Measurements from ENCODE around the gene TPSAB1. TPM values are rescaled to one million over a fixed set of nuclear protein-coding genes. Genes with fewer than 3 reads are reported as not detected.

The TPSAB1 gene
- total and polyA plus RNA-seq, 2 donors (not counting 3 experiments of a cell fraction or from before 2014, with no cell fraction given): not detected

DNA sequence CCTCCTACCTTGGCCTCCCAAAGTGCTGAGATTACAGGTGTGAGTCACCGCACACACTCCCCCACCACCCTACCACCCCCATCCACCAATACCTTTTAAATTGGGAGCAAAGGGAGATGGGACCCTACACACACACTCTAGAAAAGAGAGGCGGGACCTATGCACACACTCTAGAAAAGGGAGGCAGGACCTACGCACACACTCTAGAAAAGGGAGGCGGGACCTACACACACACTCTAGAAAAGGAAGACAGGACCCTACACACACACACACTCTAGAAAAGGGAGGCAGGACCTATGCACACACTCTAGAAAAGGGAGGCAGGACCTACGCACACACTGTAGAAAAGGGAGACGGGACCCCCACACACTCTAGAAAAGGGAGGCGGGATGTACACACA lies 34.3 kb downstream of the TPSAB1 start:
- no peaks in the 10 kb centered on the region for H4K20me1 ChIP-seq (replicated peaks; ENCODE audit: control insufficient read depth, extremely low read depth, insufficient read depth, low read length)
- no peak for TF ChIP-seq EZH2 (IDR thresholded peaks at IDR 0.05; ENCODE audit: borderline replicate concordance, low read depth, low read length, severe bottlenecking)
- TF ChIP-seq FOS (IDR thresholded peaks at IDR 0.05; ENCODE audit: borderline replicate concordance, insufficient read depth, low read length): no peak
- no peak for TF ChIP-seq POLR2AphosphoS5 (IDR thresholded peaks at IDR 0.05; ENCODE audit: insufficient read depth, low read depth, low read length)
- no peak for TF ChIP-seq POLR2A (IDR thresholded peaks at IDR 0.05; ENCODE audit: low read depth, low read length)
- no peak for TF ChIP-seq JUN (IDR thresholded peaks at IDR 0.05; ENCODE audit: borderline replicate concordance, insufficient read depth, insufficient read length, low read depth)
- no peak for TF ChIP-seq MYC (IDR thresholded peaks at IDR 0.05; ENCODE audit: low read depth, low read length)
- TF ChIP-seq GATA2 (IDR thresholded peaks at IDR 0.05; ENCODE audit: insufficient read depth, insufficient read length, low read depth, low read length): no peak
- TF ChIP-seq, protein P1, sequence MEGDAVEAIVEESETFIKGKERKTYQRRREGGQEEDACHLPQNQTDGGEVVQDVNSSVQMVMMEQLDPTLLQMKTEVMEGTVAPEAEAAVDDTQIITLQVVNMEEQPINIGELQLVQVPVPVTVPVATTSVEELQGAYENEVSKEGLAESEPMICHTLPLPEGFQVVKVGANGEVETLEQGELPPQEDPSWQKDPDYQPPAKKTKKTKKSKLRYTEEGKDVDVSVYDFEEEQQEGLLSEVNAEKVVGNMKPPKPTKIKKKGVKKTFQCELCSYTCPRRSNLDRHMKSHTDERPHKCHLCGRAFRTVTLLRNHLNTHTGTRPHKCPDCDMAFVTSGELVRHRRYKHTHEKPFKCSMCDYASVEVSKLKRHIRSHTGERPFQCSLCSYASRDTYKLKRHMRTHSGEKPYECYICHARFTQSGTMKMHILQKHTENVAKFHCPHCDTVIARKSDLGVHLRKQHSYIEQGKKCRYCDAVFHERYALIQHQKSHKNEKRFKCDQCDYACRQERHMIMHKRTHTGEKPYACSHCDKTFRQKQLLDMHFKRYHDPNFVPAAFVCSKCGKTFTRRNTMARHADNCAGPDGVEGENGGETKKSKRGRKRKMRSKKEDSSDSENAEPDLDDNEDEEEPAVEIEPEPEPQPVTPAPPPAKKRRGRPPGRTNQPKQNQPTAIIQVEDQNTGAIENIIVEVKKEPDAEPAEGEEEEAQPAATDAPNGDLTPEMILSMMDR (IDR thresholded peaks at IDR 0.05; ENCODE audit: extremely low read depth in 1 of 2, insufficient read depth in 1 of 2, low read depth in 1 of 2, low read length in 2 of 2): no peak
- TF ChIP-seq, protein P2, sequence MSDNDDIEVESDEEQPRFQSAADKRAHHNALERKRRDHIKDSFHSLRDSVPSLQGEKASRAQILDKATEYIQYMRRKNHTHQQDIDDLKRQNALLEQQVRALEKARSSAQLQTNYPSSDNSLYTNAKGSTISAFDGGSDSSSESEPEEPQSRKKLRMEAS (IDR thresholded peaks at IDR 0.05; ENCODE audit: insufficient read depth, insufficient read length): no peak
- no peaks in the 10 kb centered on the region for H3K36me3 ChIP-seq (ENCODE audit: control insufficient read depth in 2 of 2, extremely low read depth in 1 of 2, insufficient read depth in 2 of 2, low read length in 2 of 2)
- no peak overlapping the region for H3K9ac ChIP-seq (replicated peaks; ENCODE audit: extremely low read depth, insufficient read depth, low read length)
- H3K9me3 ChIP-seq (replicated peaks; ENCODE audit: control insufficient read depth, insufficient read depth, low read length): no peaks in the 10 kb centered on the region
- no peaks in the 10 kb centered on the region for H3K79me2 ChIP-seq (ENCODE audit: control insufficient read depth, insufficient read depth, low read length)
- no peaks in the 10 kb centered on the region for H3K27me3 ChIP-seq (ENCODE audit: control insufficient read depth in 2 of 2, insufficient read depth in 2 of 2, low read length in 2 of 2)
- H3K27ac ChIP-seq (ENCODE audit: insufficient read depth, low read depth, low read length): no peak overlapping the region
- no peaks in the 10 kb centered on the region for H3K4me1 ChIP-seq (ENCODE audit: control insufficient read depth, extremely low read depth, insufficient read depth, low read length)
- FAIRE-seq (no peak), DNase-seq (ENCODE audit: low read depth, low spot score) (no peak)
- no TSS peak for BruUV-seq (replicated peaks)
- ChIA-PET CTCF (interaction anchor here (0.6 to 1.4 kb wide), 2 partner anchors 12 to 627 kb away, joined by 3 read pairs; no protein-coding TSS in a partner anchor), POLR2A (no interaction called here)
- intact Hi-C loops (cut with micrococcal nuclease): no loop called here
- H3K4me2 ChIP-seq (ENCODE audit: insufficient read depth, low read length): no peak overlapping the region
- no peak overlapping the region for H3K4me3 ChIP-seq (replicated peaks in 1 of 3; ENCODE audit: insufficient read depth in 1 of 3, low read depth in 1 of 3, low read length in 3 of 3)
- H2AFZ ChIP-seq (ENCODE audit: low read depth, low read length): no peak overlapping the region
- no peaks in the 10 kb centered on the region for H3K9me1 ChIP-seq (replicated peaks; ENCODE audit: control insufficient read depth, extremely low read depth, insufficient read depth, low read length)
- dilution Hi-C loops (cut with MboI; ENCODE audit: extremely low pct_ligation_motif_present, low sequenced_read_pairs): no loop called here
